Measurements from ENCODE around the gene IGF2.

DNA sequence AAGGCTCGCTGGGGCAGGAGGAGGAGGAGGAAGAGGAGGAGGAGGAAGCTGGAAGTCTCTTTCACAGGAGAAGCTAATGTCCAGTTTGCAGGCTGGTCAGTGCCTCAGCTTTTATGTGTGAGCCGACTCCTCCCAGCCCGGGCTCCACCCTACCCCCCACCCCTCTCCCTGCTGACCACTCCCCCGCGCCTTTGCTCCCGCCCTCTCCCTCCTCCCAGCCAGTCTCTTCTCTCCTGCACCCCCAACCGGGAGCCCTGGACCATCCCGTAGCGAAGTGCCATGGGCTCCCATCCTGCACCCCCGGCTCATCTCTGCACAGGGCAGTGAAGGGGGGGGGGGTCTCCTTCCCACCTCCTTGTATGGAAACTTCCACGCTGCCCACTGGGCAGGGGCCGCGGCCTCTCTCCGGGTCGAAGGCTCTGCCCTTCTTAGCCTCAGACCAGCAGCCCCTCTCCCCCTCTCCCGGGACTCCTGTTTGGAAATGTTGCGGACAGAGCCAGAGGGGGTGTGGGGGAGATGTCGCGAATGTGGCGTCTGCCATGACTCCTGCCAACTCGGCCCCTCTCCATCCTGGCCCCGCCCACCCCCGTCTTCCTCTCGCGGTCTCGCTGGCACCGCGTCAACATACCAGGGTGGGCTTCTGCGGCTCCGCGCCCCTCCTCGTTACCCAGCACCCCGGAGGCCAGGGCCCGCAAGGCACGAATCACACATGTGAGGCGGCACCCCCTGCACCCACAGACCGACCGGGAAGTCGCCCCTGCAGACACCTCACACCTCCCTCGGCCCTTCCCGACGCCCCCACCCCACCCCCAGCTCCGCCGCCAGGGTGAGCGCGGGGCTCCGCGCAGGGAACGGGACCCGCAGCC is 1.8 kb downstream of the IGF2 start:
- TF ChIP-seq POLR2AphosphoS5 (IDR thresholded peaks at IDR 0.05; ENCODE audit: low read length) (no peak), ZBED1 (IDR thresholded peaks at IDR 0.05; ENCODE audit: borderline replicate concordance) (no peak), NFYB (IDR thresholded peaks at IDR 0.05; ENCODE audit: insufficient read depth, low read depth, low read length) (no peak)
- TF ChIP-seq, protein P1, sequence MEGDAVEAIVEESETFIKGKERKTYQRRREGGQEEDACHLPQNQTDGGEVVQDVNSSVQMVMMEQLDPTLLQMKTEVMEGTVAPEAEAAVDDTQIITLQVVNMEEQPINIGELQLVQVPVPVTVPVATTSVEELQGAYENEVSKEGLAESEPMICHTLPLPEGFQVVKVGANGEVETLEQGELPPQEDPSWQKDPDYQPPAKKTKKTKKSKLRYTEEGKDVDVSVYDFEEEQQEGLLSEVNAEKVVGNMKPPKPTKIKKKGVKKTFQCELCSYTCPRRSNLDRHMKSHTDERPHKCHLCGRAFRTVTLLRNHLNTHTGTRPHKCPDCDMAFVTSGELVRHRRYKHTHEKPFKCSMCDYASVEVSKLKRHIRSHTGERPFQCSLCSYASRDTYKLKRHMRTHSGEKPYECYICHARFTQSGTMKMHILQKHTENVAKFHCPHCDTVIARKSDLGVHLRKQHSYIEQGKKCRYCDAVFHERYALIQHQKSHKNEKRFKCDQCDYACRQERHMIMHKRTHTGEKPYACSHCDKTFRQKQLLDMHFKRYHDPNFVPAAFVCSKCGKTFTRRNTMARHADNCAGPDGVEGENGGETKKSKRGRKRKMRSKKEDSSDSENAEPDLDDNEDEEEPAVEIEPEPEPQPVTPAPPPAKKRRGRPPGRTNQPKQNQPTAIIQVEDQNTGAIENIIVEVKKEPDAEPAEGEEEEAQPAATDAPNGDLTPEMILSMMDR (IDR thresholded peaks at IDR 0.05 in 2 of 3, conservative IDR thresholded peaks at IDR 0.05 in 1 of 3; ENCODE audit: control insufficient read depth in 2 of 3, extremely low read depth in 1 of 3, insufficient read depth in 1 of 3, low read depth in 3 of 3, low read length in 3 of 3), result no peak
- TF ChIP-seq, protein P2, sequence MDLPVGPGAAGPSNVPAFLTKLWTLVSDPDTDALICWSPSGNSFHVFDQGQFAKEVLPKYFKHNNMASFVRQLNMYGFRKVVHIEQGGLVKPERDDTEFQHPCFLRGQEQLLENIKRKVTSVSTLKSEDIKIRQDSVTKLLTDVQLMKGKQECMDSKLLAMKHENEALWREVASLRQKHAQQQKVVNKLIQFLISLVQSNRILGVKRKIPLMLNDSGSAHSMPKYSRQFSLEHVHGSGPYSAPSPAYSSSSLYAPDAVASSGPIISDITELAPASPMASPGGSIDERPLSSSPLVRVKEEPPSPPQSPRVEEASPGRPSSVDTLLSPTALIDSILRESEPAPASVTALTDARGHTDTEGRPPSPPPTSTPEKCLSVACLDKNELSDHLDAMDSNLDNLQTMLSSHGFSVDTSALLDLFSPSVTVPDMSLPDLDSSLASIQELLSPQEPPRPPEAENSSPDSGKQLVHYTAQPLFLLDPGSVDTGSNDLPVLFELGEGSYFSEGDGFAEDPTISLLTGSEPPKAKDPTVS (IDR thresholded peaks at IDR 0.05; ENCODE audit: low read depth, low read length), result no peak

Measured in GM12878 (cell line).